HG03469 (cell line): ENCODE results near the gene SCFD2.
A peak's percentile ranks its signal among the peaks of the same experiment; 100 is the strongest.
"Not testable (repeated sequence)": the region's sequence is repeated elsewhere in the genome, so short reads cannot be mapped to it uniquely, and the experiment has no call there.

ENCODE experiments used
- ATAC-seq: cut with Tn5 transposase; IDR thresholded peaks from one replicate; pipeline ENCODE4 v1.9.1; 2021; ENCODE audit warnings: mild to moderate bottlenecking, moderate library complexity, moderate number of reproducible peaks; ENCODE audit not compliant: unreplicated experiment

SCFD2 gene

DNA sequence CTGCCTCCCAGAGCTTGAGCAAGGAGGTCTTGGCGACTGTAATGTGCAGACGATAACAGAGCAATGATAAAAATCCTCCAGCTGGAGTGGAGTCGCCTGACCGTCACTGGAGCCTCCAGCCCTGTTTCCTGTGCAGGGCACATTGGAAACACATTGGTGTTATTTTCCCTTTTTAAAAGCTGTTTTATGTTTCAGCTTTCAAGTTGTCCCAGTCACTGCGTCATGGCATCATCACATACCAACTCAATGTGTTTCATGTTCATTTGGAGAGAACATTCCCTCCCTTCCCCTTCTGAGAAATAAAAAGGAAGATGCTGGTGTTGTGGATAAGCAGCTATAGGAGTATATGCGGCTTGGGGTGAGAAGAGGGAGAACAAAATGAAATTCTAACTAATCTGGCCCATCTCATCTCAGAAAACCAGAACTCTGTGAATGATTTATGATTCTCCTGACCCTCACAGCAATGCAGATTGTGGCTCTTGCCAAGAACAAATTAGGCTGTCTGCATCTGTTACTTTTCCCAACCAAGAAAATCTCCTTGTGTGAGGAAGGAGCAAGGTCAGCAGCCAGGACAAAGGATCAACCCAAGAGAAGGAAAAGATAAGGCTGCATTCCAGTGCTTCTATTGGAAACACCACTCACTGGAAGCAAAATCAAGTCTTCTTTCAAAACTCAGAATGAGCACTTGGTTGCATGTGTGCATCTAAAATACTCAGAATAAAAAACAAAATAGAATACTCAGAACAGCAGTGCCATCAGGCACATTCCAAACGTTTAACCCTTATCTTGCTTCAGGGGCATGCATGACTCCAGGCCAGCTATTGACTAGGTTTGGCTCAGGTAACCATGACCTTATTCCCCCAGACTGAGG, 369.4 kb downstream of the SCFD2 start:
- ATAC-seq, result no peak

DNA sequence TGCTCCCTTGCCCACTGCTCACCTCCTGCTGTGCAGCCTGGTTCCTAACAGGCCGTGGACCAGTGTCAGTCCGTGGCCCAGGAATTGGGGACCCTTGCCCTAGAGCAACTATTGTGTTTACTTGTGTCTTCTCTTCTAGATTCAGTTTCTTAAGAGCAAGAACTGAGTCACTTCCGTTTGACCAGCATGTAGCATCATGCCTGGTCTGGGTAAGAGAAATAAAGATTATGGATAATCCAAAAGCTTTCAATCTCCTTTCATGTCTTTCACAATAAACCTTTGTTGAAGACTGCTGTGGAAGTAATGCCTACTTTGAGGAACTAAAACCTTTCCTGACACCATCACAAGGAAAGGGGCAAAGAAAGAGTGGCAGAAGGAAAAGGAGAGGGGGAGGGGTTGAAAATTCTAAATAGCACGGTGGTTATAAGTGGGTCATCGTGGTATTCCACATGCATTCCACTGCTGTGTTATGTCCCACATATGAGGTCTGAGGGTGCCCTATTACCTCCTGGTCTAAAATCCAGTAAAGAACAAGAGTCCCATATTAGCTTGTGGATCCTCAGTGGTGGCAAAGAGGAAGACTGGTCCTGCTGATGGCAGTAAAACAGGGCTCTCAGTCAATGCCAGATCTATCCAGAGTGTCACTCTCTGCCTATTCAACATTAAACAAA, 370.4 kb downstream of the SCFD2 start:
- no peak for ATAC-seq

DNA sequence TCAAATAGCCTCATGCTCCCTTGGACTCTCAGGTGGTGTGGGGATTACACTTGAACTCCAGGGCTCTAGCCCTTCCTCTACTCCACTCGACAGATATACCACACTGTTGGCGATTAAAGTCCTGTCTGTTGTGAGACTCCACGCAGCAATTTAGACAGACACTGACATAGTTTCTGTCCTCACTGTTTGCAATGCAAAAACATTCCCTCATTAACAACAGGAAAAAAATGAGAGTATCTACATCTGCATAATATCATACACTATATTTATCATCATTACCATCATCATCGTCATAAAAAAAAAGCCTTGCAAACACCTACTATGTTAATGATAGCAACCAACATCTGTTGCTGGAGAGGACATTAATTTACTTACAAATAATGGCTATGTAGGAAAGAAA, 371.3 kb downstream of the SCFD2 start:
- no peak for ATAC-seq

DNA sequence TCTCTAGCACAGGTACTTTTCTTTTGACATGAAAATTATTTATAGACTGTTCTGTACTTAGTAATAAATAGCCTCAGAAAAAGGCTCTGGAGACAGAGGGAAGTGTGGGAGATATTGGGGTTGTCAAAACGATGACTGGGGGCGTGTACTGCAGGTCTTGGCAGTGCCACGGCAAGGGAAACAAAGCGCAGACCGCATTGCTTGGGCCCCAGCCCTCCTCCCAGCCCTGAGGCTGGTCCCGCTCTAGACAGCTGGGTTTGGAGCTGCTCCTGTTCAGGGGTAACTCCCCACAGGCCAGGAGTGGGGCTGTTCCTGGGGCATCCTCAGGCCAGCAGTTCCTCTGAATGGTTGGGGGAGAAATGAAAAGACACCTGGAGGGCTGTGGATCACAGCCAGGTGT, 372.1 kb downstream of the SCFD2 start:
- no peak for ATAC-seq

DNA sequence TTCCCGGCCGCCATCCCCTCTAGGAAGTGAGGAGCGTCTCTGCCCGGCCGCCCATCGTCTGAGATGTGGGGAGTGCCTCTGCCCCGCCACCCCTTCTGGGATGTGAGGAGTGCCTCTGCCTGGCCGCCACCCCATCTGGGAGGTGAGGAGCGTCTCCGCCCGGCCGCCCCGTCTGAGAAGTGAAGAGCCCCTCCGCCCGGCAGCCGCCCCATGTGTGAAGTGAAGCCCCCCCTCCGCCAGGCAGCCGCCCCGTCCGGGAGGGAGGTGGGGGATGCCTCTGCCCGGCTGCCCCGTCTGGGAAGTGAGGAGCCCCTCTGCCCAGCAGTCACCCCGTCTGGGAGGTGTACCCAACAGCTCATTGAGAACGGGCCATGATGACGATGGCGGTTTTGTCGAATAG, 373.3 kb downstream of the SCFD2 start:
- ATAC-seq, result not testable (repeated sequence)

DNA sequence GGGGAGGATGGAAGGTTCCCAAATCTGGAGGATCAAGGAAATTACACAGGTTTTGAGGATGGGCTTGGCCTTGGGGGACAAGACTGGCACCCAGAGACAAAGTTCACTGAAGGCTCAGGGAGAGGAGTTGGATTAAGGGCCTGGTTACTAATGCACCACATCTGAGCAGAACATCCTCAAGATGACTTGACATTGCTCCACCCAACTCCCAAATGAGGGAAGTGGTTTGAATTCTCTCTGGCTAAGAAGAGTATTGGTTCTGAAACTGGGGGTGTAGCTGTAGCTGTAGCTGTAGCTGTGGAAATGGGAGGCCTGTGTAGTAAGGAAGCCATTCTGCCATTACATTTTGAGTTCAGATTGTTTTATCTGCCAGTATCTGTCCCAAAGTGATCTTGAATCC, 374.4 kb downstream of the SCFD2 start:
- no peak for ATAC-seq

DNA sequence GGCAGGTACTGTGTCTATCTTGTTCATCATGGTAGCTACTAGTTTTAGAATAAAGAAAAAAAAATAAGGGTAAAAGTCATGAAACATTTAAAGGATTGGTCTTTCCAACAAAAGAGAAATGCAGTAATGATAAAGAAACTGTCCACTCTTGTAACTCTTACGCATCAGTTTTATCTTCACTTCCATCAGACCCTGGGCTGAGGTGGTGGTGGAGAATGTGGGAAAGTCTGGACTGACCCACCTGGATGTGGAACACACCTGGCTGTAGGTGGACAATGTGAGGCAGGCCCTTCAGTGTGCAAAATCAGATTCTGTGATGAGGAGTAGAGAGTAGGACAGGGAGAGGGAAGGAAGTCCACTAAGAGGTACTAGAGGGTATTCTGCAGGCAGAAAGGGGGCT, 375.2 kb downstream of the SCFD2 start:
- ATAC-seq, result no peak

DNA sequence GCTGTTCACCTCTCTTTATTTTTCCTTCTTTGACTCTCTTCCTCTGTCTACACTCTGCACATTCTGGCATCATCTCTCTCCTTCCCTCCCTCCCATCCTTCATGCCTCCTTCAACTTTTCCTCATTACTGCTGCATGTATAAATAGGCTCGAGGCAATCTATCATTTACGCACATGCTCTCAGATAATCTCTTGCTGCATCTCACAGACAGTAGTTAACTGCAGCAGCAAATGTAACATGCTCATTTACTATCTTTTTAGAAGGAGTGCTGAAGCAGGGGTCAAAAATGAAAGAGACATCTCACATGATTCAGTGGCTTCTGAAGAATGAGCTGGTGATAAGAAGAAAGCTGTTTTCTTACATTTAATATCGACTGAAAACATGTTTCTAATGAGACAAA, 376.0 kb downstream of the SCFD2 start:
- ATAC-seq, result no peak

- no peak for ATAC-seq
Measured at GRCh38 chr4:52987392-52988056, 378.3 kb downstream of the SCFD2 start.

- no peak for ATAC-seq
Measured at GRCh38 chr4:52984462-52984881, 381.4 kb downstream of the SCFD2 start.

- ATAC-seq, result peak; percentile 51
Measured at GRCh38 chr4:52983563-52984303, 382.1 kb downstream of the SCFD2 start.

DNA sequence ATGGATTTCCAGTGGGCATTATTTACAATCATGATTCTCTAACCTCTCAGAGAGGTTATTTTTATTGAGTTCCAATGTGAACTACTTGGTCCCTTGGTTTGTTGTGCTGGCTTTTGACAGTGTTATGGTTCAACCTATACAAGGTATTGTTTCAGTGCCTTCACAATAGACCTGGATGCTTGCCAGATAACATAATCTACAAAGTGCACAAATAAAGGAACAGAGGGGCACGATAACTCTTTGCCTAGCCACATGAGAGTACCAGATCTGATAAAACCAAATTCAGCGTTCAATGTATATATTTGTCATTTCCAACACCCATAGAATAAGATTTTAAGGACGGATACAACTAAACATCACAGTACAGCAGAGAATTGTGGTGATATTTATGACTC, 382.9 kb downstream of the SCFD2 start:
- no peak for ATAC-seq

GRCh38 chr4:52982255-52982945, 383.5 kb downstream of the SCFD2 start:
- ATAC-seq, result no peak

GRCh38 chr4:52979821-52980590, 385.9 kb downstream of the SCFD2 start:
- no peak for ATAC-seq

DNA sequence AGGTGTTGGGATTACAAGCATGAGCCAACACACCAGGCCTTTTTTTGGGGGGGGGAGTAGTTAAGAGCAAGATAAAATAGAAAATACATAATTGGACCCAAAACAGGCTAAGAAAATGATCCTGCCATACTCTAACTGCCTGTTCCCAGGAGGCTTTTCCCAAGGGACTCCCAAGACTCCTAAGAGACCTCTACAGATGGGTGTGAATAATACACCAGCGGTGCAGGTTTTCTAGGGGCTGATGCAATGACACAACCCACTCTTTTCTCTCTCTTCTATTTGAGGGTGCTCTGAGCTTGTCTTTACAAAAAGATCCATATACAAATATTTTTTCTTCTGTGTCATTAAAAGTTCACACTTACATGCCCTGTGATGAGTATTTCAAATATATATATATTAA, 386.8 kb downstream of the SCFD2 start:
- ATAC-seq, result no peak

- no peak for ATAC-seq
Measured at GRCh38 chr4:52977252-52977651, 388.6 kb downstream of the SCFD2 start.

DNA sequence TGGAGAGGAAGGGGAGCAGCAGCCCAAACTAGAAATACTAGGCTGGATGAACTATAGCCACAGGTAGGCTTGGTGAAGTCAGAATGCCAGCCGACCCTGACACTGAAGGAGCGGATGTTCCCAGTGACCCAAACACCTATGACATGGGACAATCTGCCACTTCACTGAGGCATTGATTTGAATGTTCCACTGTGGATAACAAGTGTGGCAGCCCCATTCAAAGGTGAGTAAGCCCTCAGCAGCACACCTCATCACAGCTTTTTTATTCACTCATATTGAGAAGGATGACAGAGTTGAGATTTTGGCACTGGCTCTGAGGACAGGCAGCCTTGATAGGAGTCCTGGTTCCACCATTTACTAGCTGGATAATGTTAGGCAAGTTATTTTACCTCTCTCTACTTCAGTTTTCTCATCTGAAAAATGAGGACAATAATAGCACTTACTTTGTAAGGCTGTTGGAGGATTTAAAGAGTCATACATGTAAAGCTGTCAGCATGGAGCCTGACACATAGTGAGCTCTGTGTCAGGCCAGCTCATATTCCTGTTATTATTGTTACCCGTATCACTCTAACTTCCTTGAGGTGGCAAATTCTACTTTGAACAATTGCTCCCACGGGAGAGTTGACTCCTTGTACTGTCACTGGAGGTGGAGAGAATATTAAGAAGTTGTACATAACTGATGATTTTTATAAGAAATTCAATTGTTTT, 389.2 kb downstream of the SCFD2 start:
- no peak for ATAC-seq

GRCh38 chr4:52968691-52969090, 397.2 kb downstream of the SCFD2 start:
- ATAC-seq, result no peak

DNA sequence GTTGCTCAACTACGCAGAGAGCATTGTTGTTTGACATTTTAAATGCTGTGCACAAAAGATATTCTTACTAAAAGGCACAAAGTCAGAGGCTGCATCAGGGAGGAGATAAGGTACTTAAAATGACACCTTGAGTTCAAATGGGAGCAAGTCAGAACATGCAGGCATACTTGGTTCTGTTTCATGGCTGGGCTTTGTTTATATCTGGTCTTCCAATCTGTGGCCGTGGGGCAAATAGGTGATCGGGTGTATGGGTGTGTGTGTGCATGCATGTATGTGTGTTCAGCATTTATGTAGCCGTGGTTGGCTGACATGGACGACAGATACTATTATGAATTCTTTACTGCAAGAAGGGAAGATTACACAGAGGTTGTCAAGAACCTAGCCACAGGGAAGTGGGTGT, 397.6 kb downstream of the SCFD2 start:
- no peak for ATAC-seq
